ENCODE data around the gene SLC22A2. TPM values are rescaled to one million over a fixed set of nuclear protein-coding genes. Genes with fewer than 3 reads are reported as not detected.

Gene SLC22A2
- total and polyA plus RNA-seq, 10 of the 15 experiments (the other 5 are each of a cell fraction or from before 2014, with no cell fraction given), result 0.12 TPM; not detected in 9

- ATAC-seq, result no peak
- Histone ChIP-seq H3K36me3 (ENCODE audit: control insufficient read depth in 2 of 2, insufficient read depth in 2 of 2, low read length in 1 of 2) (no peaks in the 10 kb centered on the region), H3K79me2 (ENCODE audit: control insufficient read depth, insufficient read depth, low read length) (no peaks in the 10 kb centered on the region), H2AFZ (ENCODE audit: control insufficient read depth, low read depth, low read length) (no peak overlapping the region), H3K4me1 (ENCODE audit: control insufficient read depth, insufficient read depth, low read length) (no peaks in the 10 kb centered on the region), H3K4me2 (ENCODE audit: control insufficient read depth, insufficient read depth) (no peak overlapping the region), H4K20me1 (ENCODE audit: control insufficient read depth, insufficient read depth) (no peaks in the 10 kb centered on the region), H3K4me3 (no peak overlapping the region), H3K27ac (ENCODE audit: control insufficient read depth, insufficient read depth) (no peak overlapping the region), H3K9ac (ENCODE audit: control insufficient read depth, insufficient read depth, low read length) (no peak overlapping the region), H3K9me3 (replicated peaks; ENCODE audit: control insufficient read depth, insufficient read depth, low read length) (no peaks in the 10 kb centered on the region; the same call in 2 of the 3 replicates), H3K27me3 (replicated peaks in 1 of 2; ENCODE audit: control insufficient read depth in 2 of 2, insufficient read depth in 2 of 2, low read length in 1 of 2) (no peaks in the 10 kb centered on the region)
- no peak for DNase-seq (ENCODE audit: low read depth, low spot score)
- ChIA-PET RAD21 (ENCODE audit: unreplicated experiment) (no interaction called here), SMC1A (ENCODE audit: uncharacterized antibody, unreplicated experiment) (no interaction called here), POLR2A (no interaction called here), CTCF (no interaction called here)
- intact Hi-C loops (cut with micrococcal nuclease; ENCODE audit: unreplicated experiment), result no loop called here
- no peak for FAIRE-seq
- 0% methylated on average over 1 of the region's 1 CpG for WGBS (ENCODE audit: insufficient coverage, insufficient replicate concordance, low lambda C conversion rate, missing lambda C conversion rate)
- in situ Hi-C loops (cut with MboI), result no loop called here
- no TSS peak for BruUV-seq (replicated peaks)
- TF ChIP-seq CREB1 (IDR thresholded peaks at IDR 0.05; ENCODE audit: low read depth) (no peak), ZBTB11 (CRISPR knock-in tag; IDR thresholded peaks at IDR 0.05) (no peak), CEBPZ (IDR thresholded peaks at IDR 0.05; ENCODE audit: low read depth, low read length) (no peak), MTA2 (IDR thresholded peaks at IDR 0.05; ENCODE audit: low read depth) (no peak), RUNX3 (IDR thresholded peaks at IDR 0.05; ENCODE audit: low read length) (no peak)
These were observed 69.8 kb downstream of the SLC22A2 start for GRCh38 chr6:160188773-160189172.

Data from GM12878 (cell line).